HTERT RPE-1 (cell line): ENCODE results near the gene ELK4.

Experiments
- in situ Hi-C: fragments of 300-500 bp; cut with MboI; formaldehyde crosslinking; loops from 4 replicates; pipeline ENCODE4 v1.14.3; 2020; ENCODE audit warnings: low sequenced_read_pairs

The ELK4 gene

DNA sequence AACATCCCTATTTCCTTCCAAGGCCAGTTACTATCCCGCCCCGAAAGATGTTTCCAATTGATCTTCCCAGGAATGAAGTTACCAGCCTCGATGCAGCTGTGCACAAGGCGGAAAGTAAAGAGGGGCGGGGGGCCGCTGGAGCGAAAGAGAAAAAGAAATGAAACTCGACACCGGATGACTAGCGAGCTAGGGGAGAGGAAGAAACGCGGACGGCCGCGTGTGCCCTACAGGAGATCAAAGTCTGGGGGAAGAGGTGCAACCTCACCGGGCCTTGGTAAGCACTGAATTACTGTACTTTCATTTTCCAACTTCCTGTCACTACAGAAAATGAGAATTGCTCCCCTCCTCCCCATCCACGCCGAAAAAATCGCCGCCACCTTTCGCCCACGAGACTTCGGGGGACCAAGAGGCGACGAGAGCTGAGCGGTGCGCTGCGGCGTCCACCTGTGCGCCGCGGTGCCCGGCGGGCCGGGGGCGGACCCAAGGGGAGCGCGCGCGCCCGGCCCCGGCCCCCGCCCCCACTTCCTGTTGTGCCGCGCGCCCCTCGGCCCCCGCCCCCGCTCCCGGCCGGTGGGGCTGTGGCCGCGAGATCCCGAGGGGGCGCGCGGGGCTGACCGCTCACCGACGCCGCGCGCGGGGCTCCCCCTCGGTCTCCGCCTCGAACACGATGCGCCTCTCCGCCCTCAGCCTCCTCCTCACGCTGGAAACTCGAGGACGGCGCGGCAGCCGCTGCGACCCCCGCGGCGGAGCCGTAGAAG lies 622 bp downstream of the ELK4 start:
- in situ Hi-C loops: no loop called here

DNA sequence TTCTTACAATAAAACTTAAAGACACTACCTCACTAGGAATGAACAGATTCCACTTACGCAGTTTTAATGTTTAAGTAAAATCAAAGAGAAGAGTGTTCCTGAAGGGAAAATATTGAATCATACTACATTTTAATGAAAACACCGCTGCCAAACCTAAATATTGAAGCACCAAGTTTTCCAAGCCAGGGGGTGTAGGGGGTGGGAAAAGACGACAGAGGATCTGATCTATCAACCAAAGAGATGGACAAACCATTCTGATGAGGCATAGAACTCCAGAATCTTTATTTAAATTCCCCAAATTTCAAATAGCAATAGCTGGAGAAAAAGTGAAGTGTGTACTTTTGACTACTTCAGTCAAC lies 1.2 kb downstream of the ELK4 start:
- in situ Hi-C loops: no loop called here

DNA sequence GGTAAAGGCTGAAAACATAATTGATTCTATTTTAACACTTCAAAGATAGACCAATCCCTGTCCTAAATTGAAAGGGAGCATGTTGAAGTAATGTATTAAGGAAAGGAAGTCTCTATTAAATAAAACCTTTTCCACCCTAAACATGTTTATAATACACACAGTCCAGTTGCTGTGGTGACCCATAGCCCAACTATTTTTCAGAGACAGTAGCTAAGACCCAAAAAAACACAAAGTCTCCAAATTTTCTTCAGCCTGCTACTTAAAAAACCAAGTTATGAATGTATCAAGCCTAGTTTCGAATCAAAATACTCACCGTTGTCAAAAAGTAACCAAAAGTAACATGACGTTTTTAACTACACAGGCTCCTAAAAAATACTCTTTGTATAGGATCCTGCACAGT lies 1.6 kb downstream of the ELK4 start:
- in situ Hi-C loops: no loop called here

DNA sequence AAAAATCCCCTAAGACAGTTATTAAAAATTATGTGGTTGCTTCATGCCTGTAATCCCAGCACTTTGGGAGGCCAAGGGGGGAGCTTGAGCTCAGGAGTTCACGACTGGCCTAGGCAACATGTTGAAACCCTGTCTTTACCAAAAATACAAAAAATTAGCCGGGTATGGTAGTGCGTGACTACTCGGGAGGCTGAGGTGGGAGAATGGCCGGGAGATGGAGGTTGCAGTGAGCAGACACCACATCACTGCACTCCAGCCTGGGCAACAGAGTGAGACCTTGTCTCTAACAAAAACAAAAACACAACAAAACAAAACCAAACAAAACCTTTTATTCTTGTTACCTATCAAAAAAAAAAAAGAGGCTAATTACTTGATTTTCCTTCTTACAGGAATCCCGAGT lies 2.1 kb downstream of the ELK4 start:
- in situ Hi-C loops: no loop called here

DNA sequence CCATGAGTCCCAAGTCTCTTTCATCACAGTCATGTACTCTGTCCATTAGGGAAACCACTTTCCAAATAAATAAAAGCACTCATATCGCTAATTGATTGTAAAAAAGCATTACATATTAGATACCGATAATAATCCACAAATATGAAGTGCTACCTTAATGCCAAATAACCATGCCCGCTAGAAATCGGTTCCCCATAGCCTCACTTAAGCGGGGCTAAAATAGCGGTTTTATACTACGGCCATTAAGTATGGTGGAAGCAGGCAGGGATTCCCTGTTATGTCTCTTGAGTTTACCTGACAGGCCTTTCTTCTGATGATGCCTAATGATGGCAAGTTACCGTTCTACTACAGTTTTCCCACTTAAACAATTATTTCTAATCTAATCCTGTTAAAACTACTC lies 3.9 kb downstream of the ELK4 start:
- in situ Hi-C loops: no loop called here

DNA sequence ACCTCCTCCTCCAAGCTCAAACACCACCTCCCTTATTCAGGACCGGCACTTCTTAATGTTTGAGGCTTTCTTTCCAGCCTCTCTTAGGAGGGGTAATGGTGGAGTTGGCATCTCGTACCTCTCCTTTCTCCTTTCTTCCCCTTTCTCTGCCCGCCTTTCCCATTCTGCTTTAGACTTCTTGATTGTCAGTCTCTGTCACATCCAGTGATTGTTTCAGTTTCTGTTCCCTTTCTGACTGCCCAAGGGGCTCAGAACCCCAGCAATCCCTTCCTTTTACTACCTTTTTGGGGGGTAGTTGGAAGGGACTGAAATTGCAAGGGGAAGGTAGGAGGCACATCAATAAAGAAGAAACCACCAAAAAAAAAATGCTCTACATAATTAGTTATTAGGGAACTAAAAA lies 5.6 kb downstream of the ELK4 start:
- in situ Hi-C loops: no loop called here

DNA sequence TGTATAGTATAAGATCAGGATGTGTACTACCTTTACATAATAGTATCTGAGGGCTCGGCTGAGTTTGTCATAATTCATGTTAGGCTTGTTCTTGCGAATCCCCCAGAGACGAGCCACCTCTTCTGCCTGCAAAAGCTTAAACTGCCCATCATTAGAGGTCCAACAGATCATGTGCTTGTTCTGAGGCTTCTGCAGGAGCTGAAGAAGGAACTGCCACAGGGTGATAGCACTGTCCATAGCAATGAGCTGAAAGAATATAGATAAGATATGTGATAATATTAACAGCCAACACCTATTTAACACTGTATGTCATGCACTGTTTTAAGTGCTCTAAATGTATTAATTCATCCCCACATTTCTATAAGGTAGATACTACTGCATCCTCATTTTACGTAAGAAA lies 8.2 kb downstream of the ELK4 start:
- in situ Hi-C loops: no loop called here

DNA sequence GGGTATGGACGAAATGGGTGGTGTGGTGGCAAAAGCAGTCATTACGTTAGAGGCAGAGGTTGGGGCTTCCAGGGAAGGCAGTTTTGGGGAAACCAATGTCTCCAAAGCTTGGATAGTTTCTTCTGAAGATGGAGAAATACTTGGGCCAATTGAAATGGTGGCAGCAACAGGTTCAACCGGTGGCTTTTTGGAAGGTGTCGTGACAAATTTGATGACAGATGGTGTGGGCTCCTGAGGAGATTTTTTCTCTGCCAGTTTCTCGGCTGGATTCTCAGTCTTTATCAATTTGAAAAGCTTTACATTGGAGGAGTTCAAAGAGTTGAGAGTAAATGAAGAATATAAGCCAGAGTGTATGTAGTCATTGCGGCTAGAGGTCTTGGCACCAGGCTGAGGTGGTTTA lies 11.5 kb downstream of the ELK4 start:
- in situ Hi-C loops: no loop called here

DNA sequence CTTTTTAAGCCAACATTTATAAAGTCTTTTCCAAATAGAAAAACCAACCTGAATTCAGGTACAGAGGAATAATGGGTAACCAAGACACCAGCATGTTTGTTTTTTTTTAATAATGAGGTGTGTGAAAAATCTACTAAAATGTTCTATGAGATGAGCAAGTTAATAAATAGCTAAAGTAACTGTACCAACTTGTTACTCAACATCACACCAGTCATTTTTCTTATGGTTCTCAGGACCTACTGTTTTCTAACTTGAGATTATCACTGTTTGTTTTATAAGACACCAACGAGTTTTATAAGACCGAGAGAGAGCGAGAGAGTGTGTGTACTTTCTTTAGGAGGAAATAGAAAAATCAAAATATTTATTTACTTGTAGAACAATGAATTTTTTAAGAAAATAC lies 12.4 kb downstream of the ELK4 start:
- in situ Hi-C loops: no loop called here

DNA sequence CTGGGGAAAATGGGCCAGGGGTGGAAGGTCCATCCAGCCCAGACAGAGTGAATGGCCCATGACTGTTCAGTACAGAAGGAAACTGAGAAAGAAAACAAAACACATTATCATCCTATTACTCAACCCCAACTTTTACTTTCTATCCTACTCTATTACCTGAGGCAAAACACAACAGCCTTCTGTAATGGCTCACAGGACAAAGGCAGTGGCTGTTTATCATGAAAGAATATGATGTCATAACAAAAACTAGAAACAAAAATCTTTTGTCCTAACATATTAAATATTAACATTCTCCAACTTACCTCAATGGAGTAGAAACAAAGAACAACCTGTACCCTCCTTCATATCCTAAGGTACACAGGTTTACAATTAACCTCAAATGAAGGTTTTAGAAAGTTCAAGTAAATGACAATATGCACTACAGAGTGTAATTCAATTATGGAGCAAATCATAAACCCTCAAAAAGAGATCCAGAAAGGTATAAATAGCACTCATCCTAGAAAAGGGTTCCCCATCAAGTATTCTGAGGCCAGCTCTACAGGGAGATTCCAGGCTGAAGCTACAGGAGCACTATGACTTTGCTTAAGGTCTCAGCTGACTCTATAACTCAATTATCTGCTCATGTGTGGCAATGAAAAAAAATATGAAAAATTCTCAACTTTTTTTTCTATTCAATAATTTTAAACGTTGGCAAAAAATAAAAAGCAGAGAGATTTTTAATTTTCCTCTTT lies 15.1 kb downstream of the ELK4 start:
- in situ Hi-C loops: no loop called here

DNA sequence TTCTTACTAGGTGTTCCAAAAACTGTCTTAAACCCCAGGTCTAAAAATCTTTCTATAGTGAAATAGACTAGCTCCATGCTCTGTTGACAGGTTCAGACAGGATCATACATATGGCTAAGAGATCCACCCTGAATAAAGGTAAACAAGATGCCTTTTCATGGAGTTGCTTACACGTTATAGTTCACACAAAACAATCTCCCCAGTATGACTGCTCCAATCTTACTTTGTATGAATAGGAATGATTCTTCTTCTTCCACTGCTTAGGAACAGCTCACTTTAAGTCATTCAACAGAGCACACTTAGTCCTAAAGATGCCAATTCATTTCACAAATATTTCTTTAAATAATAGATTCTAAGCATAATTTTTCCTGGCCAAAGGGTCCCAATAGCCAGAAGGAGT lies 16.0 kb downstream of the ELK4 start:
- in situ Hi-C loops: no loop called here

DNA sequence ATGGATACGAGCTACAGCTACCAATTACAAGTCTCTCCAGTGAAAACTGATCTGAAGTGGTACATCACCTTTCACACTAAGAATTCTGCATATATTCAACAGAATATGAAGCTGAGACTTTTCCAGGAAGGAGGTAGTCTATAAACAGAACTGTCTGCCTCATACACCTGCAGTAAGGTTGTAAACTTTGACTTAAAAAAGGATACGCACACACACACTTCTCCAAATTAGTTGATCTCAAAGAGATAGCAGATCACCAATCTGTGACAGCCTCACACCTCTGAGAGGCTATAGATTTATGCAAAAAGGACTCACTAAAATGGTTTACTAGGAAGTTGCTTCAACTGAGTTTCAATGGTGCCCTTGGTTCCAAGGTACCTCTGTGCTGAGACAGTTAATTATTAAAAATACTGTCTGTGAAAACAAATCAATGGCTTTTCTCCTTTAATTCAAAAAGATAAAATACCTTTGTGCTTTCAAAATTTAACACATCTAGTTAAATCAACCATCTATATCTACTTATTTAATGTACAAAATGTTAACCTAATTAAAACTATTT lies 17.9 kb downstream of the ELK4 start:
- in situ Hi-C loops: no loop called here

DNA sequence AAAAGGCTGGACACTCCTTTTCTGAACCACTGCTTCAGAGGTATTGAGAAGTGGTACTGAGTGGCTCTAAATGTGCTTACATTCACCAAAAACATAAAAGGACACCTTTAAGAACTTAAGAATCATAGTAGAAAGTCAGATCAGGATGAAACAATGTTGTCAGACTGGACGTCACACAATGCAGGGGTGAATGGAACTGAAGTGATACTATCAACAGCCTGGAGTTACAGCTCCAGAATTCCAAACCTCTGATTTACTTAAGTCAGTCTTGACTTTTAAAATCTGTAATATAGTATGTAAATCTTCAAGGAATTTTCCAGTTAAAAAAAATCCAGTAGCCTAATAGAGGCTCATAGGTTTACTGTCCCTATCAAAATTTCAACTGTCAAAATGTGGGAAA lies 19.3 kb downstream of the ELK4 start:
- in situ Hi-C loops: no loop called here

DNA sequence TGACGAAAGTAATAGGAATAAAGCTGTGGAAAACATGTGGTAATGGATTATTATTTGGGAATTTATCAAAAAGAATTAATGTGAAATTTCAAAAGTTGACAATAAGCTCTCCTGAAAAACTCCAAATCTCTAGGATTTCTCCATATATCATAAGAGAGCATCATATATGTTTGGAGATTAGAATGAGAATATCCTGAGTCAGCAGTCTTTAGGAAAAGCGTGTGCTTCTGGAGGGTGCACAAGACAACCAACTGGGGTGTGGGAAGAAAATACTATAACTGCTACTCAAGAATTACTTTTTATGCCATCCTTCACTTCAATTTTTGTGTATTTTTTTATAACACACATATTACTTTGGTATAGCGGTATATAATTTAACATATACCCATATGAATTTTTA lies 19.7 kb downstream of the ELK4 start:
- in situ Hi-C loops: no loop called here

DNA sequence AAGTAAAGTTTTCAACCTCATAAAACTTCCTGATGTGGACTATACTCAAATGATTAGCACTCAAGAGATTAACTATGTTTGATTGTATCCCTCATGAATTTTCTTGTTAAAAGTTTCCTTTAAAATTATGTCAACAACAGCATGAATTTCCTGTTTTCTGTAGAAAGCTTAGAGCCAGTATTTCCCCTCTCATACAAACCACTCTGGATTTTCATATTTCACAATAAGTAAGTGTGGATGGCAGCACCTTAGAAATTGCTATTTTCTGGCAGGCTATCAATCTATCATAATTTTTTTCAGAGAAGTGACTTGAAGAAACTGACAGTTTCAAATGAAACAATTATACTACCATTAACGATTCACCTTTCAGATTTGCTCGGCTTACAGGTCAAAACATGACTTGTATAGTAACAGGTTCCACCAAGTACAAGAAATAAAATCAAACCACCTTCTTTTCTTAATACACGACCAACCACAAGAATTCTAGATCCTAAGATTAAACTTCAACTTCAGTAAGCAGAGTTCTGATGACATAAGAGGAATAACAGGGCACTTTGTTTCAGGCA lies 20.8 kb downstream of the ELK4 start:
- in situ Hi-C loops: no loop called here

DNA sequence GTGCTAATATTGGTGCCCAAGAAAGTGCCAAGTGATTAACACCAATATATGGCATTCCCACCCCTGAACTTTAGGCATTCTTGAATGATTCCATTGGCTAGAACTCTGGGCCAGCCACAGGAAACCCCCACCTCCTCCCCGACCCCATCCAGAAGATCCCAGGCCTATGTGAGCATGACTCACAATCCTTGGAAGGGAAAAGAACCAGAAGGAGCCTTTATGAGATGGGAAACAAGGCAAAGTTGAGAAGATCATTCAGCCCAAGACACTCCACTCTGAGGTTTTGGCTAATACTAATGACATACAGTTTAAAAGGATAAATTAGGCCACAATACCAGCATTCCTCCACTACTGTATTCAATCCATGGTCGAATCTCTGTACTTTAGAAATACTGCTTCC lies 21.8 kb downstream of the ELK4 start:
- in situ Hi-C loops: no loop called here

DNA sequence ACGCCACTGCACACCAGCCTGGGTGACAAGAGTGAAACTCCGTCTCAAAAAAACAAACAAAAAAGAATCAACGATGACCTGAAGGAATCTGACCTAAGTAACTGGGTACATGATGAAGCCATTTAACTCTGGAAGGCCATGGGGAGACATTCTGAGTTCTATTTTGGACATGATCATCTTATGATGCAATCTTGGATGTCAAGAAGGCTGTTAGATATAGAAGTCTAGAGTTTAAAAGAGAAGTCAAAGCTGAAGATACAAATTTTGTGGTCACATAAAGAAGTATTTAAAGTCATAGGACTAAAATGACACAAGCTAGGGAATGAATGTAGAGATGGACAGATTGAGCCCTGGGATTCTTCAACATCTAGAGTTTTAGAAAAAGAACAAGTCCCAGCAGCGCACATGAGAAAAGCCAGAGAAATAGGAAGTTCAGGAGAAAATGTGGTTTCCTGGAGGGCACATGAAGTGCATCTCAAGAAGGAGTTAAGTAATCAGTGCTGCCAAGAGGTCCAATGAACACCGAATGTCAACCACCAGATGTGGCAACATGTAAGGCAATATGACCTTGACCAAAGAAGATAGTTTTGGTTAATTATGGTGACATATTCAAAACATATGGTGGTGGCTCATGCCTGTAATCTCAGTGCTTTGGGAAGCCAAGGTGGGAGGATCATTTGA lies 26.8 kb downstream of the ELK4 start:
- in situ Hi-C loops: no loop called here

DNA sequence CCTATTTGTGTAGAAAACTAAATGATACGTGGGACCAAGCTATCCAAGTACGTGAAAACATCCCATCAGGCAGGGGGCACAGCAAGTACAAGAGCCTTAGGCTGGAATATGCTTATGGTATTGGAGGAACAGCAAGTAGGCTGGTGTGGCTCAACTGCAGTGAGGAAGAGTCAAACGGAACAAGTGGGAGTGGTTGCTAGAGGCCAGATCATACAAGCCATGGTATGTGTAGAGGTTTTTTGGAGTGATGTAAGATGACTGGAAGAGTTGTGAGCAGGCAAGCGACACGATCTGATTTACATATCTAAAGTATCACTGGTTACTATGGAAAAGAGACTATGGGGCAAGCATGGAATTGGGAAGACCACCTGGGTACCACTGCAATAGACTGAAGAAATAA lies 27.8 kb downstream of the ELK4 start:
- in situ Hi-C loops: no loop called here

DNA sequence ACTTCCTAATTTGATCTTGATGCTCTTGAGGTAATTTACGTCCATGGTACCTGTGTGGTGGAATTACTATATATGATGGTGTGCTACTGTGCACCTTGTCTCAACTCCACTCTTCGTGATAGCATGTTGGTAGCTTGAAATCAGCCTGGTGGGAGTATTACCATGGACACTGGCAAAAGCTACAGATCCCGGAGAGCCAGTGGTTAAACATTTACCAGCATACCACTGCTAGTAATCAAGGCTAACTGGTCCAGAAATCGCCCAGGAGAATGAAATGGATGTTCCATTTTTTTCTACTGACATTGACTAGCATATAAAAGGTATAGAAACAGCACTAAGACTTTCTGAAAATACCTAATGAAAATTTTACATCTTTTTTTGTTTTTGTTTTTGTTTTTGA lies 30.6 kb downstream of the ELK4 start:
- in situ Hi-C loops: no loop called here

DNA sequence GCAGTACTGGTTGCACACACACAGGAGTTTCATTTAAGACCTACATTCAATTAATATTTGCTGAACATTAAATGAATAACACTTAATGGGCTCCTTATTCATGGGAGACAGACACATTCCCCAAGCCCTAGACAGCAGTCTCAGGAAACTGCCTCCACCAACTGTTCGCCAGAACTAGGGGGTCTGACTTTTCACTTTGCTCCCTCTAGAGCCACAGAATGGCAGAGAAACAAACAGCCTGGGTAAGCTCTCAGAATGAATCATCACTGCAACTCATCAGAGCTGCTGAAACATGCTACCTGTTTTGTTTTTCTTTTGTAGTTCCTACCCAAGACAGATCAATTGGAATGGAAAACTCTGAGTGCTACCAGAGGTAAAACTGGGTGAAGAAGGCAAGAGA lies 31.7 kb downstream of the ELK4 start:
- in situ Hi-C loops: no loop called here

DNA sequence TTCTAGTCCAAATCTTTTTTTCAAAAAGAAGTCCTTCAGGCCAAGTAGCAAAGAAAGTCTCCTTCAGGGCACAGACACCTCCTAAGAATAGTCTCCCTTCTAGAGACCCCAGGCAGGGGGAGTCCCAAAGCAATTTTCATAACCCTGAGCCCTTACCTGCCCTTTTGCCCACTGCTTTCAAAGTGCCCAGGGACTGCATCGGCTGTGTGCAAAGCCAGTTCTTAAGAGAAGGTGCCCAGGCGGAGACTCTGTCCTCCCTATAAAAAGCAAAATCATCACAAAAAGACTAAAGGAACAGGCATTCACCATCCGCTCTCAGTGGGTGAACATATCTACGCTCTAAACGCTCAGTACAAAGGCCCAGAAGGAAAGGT lies 32.2 kb downstream of the ELK4 start:
- in situ Hi-C loops: no loop called here
